Brain pericyte (primary cell): ENCODE results near the gene PBX2.
"Not testable (repeated sequence)": the region's sequence is repeated elsewhere in the genome, so short reads cannot be mapped to it uniquely, and the experiment has no call there.

Experiments used
- DNase-seq: peaks from one replicate; pipeline ENCODE4 v3.0.0-alpha.2; 2012; ENCODE audit warnings: low read depth, low spot score

PBX2 gene

DNA sequence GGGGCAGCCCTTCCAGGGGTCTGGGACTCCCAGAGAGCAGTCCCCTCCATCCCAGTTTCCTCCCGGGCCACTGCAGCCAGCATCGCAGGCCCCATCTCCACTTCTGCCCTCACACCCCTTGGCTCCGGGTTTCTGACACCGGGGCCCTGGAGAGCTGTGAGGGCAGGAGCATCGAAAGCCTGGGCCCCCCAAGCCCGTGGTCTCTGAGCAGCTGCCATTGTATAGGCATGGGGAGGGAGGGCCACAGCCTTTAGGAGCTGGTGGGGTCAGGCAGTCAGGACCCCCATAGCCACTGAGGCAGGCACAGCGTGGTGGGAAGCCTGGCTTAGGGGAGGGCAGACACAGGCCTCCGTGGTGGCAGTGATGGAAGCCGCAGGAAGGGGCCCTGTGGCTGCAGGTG lies 12.2 kb upstream of the PBX2 start:
- DNase-seq, result no peak

DNA sequence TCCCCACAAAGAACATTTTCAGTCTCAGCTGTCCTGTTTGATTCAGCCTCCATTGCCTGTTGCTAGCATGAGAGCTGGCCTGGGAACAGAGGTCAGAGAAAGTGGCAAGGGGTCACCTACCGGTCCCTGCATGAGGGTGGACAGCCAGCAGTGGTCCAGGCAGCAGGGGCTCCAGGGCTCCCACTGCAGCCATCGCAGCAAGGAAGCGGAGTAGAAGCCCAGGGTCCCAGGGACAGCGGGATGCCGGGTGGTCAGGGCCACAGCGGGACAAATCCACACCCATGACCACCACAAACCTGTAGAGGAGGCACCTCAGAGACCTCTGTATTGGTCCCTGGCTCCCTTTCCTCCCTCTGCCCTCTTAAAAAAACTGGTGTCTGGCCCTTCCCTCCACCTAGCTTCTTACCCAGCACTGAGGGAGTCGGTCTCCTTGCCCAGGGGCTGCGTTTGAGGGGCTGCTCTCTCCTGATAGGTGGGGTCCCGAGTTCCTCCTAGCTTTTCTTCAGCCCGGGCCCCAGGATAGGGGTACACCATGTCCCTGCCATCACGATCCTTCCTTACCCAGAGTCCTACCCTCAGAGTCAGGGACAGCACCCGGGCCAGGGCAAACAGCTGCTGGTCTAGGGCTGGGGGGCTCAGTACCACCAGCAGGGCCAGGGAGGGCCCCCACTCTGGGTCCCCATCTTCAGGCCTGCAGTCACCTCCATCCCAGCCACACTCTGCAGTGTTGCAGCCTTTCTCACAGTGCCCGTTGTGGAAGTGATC lies 10.9 kb upstream of the PBX2 start:
- no peak for DNase-seq

DNA sequence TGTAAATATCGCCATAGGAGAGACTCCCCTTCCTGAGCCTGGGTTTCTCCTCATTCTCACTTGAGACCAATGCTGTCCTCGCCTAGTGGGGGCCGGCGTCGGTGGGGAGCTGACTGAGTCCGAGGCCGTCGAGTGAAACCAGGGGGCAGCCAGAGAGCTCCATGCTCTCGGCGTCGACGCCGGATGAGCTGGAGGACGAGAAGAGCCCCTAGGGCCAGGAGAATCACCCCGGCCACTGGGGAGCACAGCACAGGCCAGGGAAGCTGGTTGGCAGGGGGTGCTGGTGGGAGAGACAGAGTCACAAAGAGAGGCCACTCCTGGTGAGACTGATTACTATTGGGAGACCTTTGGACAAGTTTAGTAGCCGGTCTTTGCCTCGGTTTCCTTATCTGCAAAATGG lies 8.9 kb upstream of the PBX2 start:
- no peak for DNase-seq

DNA sequence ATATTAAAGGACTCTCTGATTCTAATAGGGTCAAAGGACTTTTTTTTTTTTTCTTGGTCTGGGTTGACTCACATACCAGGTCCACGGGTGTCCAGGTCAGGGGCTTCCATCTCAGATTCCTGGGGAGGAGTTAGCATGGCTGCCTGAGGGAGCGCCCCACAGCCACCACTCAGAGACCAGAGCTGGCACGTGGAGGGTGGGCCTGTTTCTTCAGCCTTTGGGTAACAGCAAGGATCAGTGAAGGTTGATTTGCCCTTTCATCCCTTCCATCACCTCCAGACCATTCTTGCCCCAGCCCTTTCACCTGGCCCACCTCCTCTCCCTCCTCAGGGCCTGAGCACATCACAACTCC lies 8.3 kb upstream of the PBX2 start:
- no peak for DNase-seq

DNA sequence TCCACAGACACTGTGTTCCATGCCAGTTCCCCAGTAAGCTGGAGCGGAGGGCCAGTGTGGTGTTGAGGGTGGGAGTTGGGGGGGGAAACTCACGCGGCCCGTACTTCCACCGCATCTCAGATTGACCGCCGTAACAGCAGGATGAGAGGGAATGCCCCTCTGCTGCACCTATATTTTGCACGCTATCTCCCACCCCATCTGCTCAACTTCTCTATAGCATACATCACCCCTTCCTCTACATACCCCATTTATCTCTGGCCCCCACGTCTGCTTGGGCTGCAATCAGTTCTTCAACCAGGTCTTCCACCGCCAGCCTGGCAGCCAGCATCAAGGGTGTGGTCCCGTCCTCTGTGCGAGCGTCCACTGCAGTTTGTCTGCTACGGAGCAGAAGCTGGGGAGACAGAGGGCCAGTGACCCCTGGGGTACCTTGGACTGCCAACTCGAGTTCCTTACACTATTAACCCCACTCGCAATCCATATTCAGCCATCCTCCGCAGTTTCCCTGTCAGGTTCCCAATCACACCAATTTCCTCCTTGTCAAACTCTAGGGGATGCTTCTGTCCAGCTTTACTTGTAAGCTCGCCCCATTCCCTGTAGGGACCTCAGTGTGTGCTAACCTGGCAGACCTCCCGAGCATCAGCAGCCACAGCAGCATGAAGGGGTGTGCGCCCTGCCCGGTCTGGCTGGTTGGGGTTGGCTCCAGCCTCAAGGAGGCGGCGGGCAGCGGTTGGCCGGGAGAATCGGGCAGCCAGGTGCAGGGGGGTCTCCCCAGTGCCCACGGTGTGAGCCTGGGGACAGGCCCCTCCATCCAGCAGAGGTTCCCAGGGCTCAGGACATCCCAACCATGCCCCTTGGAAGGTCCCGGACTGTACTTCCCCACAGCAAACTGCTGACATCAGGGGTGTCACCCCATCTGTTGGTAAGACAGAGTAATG lies 6.9 kb upstream of the PBX2 start:
- no peak for DNase-seq

DNA sequence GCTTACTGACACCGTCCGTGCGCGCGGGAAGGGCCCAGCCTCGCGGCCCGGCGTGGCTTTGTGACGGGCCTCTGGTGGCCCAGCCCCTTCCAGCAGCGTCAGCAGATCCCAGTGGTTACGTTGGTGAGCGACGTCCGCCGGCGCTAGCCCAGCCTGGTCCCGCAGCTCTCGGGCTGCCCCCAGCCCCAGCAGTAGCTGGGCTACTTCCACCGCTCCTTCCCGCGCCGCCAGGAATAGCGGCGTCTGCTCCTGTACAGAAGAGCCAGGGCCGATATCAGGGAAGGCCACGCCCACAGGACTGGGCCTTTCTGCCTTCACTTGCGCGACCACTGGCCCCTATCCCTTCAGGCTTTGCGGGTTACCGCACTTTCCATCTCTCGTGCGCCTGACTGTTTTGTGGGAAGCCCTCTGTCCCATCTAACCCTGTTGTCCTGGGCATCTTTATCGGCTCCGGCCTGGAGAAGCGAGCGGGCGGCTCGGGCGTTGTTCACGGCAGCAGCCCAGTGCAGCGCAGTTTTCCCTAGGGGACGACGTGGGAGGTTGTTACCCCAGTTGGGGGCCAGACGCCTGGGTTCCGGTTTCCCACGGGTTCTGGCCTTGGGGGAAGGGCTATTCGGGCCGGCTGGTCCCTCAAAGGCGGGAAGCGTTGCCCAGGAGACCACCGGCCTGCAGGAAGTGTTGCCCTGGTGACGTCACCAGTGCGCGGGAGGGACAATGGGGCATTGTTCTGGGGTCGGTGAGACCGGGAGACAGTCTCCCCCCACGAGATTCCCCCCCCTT lies 6.1 kb upstream of the PBX2 start:
- no peak for DNase-seq

DNA sequence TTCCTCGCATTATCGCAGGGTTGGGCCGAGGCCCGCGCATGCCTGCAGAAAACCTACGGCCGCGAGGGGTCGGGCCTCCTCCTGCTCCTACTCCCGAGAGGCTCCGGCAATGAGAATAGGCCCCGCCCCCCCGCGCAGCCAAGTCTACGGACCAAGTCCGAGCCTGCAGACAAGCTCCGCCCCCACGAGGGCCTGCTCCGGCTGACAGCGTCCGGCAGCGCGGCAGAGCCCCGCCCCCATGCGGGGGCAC lies 5.6 kb upstream of the PBX2 start:
- DNase-seq, result peak; percentile 99

DNA sequence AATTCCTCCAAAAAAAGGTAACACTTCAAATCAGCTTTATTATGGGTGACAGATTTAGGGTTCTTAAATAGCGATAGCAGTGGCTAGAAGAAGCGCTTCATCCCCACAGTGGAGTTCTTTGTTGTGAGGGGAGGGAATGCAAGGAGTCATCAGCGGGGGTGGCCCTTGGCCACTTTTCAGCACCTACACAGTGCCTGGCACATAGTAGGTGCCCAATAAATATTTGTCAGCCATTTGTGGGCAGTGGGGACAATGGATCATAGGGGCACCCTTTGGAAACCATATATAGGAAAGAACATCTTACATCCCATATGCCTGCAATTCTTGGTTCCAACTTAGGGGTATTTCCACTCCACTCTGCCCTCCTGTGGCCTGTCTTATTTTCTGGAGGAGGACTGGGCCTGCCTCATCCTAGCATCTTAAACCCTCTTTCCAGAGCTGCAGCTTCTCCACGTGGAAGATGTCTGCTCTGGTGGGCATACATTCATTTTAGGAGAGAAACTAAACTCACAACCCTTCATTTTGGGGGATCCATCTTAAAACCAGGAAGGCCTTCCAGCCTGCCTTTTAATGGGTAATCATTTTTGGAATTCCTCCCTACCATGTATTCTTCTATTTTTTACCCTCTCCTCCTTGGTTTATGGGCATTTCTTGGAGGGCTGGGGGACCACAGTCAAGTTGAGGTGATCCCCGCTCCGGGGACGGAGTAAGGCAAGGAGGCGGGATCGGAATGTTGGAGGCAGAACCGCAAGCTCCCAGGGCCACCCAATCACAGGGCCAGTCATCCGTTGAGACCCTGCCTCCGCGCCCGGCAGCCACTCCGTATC lies 5.0 kb upstream of the PBX2 start:
- DNase-seq, result no peak

DNA sequence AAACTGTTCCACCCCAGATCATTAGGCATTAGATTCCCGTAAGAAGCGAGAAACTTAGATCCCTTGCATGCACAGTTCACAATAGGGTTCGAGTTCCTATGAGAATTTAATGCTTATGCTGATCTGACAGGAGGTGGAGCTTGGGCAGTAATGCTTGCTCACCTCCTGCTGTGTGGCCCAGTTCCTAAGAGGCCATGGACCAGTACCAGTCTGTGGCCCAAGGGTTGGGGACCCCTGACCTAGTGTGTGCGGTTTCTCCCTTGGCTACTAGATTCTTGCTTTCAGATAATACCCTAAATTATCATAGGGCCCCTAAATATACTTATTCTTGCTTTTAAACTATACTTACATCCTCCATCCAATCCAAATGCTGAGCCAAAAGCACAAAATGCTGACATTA lies 4.4 kb upstream of the PBX2 start:
- no peak for DNase-seq

DNA sequence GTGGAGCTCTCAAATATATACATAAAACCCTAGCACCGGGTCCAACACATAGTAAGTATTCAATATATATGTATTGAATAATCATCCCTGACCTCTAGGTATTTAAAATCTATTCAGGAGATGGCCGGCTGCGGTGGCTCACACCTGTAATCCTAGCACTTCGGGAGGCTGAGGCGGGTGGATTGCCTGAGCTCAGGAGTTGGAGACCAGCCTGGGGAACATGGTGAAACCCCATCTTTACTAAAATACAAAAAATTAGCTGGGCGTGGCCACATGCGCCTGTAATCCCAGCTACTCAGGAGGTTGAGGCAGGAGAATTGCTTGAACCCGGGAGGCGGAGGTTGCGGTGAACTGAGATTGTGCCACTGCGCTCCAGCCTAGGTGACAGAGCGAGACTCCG lies 3.1 kb upstream of the PBX2 start:
- not testable (repeated sequence) for DNase-seq

DNA sequence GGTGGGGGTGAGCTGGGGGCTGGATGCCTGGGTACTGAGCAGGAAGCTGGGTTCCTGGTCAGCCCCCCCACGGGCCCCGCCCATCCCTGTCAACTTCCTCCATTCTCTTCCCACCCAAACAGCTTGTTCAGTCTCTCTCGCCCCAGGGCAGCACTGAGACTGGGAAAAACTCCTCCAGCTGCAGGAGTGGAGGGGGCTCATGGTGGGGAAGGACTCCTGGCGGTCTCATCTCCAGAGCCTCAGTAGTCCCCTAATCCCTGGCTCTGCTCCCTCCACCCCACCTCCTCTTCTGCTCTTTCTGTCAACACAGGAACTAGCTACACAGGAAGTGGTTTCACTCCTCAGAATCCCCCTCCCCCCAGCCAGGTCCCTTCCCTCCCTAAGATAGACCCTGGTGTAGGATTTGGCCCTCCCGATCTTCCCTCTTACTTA lies 2.6 kb upstream of the PBX2 start, which contains the start of gene GPSM3:
TSS of gene GPSM3 (minus strand) at position 36 of the 432 bp plus-strand sequence. CDS start 130 bp downstream, outside the sequence.
- DNase-seq, result no peak

DNA sequence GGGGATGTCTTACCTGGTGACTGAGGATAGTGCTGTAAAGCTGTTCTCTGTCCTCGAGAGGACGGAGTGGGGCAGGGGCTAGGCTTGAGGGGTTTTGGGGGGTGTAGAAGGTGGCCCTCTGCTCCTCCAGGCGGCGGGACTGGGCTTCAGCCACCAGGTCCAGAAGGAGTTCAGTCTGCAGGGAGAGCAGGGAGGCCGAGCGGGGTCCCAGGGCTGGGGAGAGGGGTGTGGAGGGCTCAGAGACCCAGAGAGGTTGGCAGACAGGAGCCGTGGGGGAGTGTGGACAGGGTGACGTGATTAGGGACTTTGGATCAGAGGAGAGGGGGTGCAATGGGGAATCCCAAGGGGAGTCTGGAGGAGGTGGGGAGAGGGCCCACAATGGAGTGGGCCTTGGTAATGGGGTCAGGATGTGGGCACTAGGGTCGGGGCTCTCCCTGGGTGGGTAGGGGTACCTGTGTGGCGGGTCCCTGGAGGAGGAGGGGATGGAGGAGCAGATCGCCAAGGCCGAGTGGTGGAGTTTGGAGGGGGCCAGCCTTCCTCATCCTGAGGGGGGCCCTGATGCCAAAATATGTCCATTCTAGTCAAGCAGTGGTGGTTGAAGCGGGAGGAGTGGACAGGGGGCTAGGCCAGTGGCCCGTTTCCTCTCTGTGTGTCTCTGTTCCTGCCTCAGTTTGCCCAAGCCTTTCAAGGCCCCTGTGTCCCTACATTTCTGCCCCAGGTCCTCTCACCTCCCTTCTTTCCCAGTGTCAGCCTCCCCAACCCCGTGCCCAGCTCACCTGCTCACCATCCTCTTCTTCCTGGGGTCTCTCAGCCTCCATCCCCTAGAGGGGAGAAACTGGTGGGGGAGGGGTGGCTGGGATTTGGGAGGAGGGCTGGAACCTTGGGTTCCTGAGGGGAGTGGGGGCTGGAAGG lies 1.9 kb upstream of the PBX2 start:
- no peak for DNase-seq

DNA sequence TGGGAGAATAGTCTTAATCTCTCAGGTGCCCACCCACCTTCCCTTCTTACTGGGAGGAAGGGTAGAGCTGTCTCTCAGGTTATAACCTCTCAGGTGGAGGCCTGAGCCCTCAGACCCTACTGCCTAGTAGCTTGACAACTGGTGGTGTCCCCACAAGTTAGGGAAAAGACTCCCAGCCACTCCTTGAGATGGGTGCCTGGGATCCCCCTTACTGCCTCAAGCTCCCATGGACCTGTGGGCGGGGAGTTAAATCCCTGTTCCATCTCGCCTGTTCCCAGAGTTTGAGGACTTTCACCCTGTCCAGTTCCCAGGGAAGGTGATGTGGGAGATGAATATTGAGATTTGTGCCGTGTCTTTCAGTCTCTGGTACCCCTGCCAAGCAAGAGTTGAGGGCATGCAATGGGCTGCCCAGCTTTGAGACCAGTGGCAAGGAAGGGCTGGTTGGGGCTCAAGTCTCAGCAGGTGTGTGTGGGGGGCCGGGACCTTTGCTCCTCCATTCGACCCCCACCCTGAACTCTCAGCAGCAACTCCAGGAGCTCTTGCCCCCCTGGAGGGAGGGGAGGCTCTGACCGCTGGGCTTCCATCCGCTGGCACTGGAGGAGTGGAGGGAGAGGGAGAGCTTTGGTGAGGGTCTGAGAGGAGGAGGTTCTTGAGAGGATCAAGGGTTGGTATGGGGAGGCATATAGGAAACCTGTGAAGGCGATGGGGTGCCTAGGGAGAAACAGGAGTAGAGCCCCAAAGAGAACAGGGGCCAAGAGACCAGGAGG lies 1.1 kb upstream of the PBX2 start:
- DNase-seq, result no peak

DNA sequence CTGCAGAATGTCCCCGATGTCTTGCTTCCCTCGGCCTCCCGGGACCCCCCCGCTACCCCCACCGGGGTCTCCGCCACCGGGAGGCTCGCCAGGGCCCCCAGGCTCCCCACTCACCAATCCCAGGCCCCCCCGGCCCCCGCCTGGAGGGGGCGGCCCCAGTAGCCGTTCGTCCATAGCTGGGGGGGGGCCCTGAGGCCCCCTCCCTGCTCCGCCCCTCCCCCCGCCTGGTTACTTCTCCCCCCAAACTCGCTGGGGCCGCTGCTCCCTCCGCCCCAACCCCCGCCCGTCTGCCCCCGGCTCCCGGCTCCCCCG lies 304 bp downstream of the PBX2 start:
- DNase-seq, result no peak

DNA sequence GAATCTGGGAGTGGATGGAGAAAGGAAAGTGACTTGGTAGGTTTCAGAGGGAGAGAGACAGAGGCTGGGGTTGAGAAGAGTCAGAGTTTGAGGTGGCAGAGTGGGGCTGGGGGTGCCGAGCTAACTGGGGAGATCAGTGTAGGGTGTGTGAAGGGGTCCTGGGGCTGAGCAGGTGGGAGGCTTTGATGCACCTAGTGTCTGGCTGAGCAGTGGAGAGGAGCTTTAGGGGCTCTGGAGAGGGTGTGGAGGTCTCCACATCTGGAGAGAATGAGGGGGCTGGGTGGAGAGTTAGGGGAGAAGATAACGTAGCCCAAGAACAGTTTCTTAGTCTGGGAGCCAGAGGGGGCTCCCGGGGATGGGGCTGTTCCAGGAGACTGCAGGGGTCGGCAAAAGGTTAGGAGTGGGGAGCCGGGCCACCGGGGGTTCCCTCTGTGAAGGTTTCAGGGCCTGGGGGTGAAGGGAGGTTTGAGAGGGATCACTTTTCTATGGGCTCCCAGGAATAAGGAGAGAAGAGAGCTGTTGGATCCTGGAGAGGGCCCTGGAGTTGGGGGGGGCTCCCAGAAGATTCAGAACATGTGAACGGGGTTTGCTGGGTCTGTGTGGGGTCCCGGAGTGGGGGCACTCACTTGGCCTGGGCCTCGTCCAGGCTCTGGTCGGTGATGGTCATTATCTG lies 797 bp downstream of the PBX2 start:
- DNase-seq, result no peak

DNA sequence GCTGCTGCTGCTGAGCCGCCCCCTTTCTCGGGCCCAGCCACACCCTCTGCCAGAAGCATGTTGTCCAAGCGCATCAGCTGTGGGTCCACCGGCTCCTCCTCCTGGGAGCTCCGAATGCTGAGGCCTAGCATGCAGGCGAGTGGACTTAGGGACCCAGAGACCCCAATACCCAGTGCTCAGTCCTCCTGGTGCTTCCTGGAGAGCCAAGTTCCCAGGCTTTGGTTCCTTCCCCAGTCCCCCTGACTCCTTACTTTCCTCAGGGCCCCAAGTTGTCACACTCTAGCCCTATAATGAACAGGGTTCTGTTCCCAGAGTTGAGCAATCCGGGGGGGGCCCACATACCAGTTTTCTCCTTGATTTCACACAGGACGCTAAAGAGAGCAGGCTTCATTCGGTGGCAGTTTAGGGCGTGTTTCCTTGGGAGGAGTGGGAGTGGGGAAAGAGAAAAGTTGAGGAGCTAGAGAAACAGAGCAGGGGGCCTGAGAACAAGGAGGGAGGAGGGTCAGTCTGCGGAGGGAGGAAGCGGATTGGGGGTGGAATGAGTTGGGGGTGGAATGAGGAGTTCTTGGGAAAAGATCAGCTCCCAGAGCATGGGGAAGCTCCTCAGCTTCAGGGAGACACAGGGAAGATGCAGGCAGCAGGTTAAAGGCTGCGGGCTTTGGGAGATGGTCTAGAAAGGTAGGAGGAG lies 1.5 kb downstream of the PBX2 start:
- DNase-seq, result no peak

DNA sequence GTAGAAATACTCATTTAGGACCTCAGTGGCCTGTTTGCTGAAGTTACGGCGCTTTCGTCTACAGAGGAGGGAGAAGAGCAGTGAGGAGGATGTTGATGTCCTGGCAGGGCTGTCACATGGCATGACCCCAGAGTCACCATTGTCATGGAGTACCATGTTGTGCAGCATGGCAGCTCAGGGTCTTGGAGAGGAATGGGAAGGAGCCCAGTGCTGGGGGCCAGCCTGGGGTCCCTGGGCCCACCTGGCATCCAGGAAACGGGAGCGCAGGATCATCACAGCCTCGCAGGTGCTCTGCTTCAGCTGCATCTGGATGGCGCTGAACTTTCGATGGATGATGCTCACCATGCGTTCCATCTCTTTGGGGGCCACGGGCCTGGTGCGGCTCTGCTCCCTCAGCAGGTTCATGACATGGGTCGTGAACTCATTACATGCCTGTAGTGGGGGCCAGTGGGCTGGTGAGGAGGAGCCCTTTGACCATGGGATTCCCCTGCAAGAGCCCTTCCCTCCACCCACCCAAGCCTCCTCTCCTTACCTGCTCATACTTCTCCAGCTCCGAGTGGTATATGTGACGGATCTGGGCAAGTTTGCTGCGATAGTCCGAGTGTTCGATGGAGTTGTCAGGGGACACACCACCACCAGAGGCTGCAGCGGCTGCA lies 2.1 kb downstream of the PBX2 start:
- DNase-seq, result not testable (repeated sequence)
